NCI-H526 (cell line): ENCODE results near the gene VWA2.
A peak's percentile ranks its signal among the peaks of the same experiment; 100 is the strongest.

Experiments
- DNase-seq, 2 experiments: peaks; one replicate each; lab custom pipeline; 2025; lab: John Stamatoyannopoulos, UW

The VWA2 gene, protein sequence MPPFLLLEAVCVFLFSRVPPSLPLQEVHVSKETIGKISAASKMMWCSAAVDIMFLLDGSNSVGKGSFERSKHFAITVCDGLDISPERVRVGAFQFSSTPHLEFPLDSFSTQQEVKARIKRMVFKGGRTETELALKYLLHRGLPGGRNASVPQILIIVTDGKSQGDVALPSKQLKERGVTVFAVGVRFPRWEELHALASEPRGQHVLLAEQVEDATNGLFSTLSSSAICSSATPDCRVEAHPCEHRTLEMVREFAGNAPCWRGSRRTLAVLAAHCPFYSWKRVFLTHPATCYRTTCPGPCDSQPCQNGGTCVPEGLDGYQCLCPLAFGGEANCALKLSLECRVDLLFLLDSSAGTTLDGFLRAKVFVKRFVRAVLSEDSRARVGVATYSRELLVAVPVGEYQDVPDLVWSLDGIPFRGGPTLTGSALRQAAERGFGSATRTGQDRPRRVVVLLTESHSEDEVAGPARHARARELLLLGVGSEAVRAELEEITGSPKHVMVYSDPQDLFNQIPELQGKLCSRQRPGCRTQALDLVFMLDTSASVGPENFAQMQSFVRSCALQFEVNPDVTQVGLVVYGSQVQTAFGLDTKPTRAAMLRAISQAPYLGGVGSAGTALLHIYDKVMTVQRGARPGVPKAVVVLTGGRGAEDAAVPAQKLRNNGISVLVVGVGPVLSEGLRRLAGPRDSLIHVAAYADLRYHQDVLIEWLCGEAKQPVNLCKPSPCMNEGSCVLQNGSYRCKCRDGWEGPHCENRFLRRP

GRCh38 chr10:114239117-114239993 lies at the start of gene VWA2:
Gene VWA2 (plus strand): TSS chr10:114239254. CDS start chr10:114248714, 9,460 bp downstream.
- DNase-seq, result peak; percentile 25 to 74

DNA sequence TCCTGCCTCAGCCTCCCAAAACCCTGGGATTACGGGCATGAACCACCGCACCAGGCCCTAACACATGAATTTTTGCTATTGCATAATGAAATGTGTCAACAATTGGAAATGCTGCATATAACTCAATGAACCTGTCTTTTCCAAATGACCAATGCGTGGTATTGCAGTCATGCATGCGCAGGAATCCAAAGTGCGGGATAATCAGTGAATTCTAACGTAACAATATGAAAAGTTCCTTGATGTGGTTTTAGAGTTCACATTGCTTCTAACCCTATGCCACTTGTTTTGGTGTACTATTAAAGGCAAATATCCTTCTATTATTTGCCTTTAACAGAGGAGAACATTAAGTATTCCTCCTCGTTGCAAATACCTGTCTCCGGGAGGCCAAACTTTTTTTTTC lies 49.4 kb upstream of the VWA2 start:
- no peak for DNase-seq

- no peak for DNase-seq
Measured at GRCh38 chr10:114195079-114195478, 44.0 kb upstream of the VWA2 start.

DNA sequence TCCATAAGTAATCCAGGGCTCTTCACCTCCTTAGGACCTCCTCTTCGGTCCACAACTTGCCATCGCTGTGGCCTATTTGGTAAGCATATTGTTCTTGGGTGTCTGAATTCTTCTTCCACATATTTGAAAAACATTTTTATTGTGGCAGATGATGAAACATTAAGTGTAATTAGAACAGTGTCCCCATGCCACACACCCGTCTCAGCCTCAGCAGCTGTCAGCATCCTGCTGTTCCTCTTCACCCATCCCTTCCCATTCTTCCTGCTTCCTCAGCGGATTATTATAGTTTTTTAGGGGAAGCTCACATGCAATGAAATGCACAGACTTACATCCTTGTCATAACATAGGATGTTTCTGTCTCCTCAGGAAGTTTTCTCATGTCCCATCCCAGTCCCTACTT lies 39.8 kb upstream of the VWA2 start:
- DNase-seq, result no peak

DNA sequence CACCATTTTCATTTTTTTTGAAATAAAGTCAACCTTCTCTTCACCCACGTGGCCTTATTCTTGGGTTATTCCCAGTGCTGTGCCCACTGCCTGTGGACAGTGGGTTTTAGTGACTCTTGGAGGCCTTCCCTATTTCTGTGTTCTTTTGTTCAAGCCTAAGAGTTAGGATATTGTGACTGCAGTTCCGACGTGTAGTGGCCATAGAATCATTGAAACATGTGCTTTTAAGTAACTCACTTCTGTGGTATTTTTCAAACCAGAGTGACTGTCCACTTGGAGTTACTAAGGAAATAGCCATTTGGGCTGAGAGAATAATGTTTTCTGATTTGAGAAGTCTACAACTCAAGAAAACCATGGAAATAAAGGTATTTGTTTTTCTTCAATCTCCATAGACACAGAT lies 36.2 kb upstream of the VWA2 start:
- DNase-seq, result no peak

GRCh38 chr10:114206902-114207301 lies 32.2 kb upstream of the VWA2 start:
- DNase-seq, result no peak

- DNase-seq, result no peak
Measured at GRCh38 chr10:114207349-114207748, 31.7 kb upstream of the VWA2 start.

DNA sequence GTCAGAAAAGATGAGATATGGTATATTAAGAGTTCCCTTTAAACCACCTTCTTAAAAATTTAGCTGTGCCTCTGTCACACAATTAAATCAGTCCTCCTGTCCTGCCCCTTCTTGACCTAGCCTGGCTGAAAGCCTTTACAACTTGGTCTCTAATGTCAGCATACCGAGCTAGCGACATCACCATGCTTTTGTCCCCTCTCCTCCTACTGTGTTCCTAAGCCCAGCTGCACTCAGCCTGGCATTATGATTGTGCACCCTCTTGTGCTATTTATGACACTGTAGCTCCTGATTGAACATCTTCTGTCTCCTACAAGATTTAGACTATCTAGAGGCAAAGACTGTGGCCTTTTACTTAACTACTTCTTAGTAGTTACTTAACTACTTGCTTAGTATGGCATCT lies 30.7 kb upstream of the VWA2 start:
- no peak for DNase-seq

DNA sequence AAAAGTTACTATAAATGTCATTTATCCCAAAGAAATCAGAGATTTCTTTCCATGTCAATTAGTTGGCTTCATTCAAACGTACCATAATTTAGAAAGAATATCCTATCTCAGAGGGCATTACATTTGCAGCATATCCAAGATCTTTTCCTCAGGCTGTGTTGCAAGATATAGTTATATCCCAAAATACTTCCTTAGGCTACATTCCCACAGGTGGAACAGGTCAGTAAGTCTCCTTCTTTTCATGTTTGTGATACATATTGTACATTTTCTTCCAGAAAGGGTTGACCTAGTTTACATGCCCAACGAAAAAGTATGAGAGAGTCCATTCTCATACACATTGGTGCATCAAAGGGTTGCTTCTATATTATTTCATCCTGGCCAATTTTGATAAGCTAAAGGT lies 26.9 kb upstream of the VWA2 start:
- DNase-seq, result no peak

GRCh38 chr10:114215033-114215432 lies 24.0 kb upstream of the VWA2 start:
- no peak for DNase-seq

- no peak for DNase-seq
Measured at GRCh38 chr10:114220281-114220680, 18.8 kb upstream of the VWA2 start.

DNA sequence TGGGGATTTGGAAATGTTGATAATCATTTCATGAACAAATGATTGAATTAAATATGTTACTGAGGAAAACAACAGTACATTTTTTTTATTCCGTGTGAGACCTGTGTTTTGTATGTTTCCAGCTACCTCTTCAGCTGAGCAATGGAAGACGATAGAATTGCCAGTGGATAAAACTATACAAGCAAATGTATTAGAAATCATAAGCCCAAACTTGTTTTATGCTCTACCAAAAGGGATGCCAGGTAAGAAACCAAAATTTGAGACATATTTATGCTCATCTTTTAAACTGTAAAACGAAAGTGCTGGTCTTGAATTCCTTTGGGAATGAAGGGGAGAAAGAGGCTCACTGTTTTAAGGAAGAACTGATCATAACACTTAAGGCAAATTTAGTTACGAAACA lies 17.8 kb upstream of the VWA2 start:
- DNase-seq, result no peak

DNA sequence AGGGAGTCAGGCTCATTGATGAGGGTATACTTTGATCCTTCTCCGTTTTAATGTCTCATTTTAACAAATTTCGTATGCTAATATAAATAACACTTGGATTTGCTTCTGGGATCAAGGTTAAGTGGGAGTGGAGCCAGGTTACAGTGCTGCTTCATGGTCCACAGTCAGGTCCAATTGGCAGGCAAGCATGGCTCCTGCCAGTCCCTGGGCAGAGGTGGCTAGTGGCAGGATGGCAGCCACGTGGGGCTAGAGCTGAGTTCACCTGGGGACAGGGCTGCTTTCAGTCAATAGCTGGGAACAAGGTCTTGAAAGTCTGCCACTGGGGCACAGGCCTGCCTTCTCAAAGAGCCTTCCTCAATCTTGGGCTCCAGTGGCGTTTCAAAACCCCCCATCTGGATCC lies 16.0 kb upstream of the VWA2 start:
- no peak for DNase-seq

GRCh38 chr10:114228156-114228555 lies 10.9 kb upstream of the VWA2 start:
- DNase-seq, result no peak

- no peak for DNase-seq
Measured at GRCh38 chr10:114232561-114233176, 6.4 kb upstream of the VWA2 start.

DNA sequence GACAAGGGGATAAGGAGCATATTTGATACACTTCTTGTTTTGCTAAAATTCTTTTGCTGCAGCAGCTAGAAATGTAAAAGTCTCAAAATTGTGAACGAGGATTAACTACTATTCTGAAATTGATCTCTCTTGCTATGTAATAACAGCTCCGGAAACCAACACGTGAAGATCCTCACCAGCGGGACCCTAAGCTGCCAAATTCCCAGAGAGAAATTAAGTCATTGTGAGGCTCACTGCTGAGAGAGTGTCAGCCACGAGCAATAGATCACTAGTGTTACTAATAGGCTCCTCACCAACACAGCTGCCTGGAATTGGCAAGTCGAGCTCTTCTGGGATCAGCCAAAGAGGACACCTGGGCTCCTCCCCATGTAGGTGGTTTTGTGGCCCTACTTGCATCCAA lies 5.6 kb upstream of the VWA2 start:
- DNase-seq, result no peak

- no peak for DNase-seq
Measured at GRCh38 chr10:114234132-114234531, 4.9 kb upstream of the VWA2 start.

DNA sequence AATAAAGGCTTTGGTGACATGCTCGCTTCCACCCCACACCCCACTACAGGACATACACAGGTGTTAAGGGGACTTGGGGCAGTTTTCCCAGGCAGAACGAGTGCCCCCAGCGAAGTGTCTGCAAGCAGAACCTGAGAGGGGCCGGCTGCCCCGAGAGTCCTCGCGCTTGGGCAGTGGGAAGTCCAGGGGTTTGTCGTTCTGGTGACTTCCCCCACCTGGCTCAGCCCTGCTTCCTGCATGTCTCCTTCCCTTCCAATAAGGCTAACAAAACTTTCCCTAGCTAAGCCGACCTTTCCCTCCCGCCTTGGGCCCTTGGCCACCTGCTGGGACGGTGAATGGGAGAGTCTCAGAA lies 916 bp downstream of the VWA2 start:
- no peak for DNase-seq

GRCh38 chr10:114242235-114242634 lies 3.2 kb downstream of the VWA2 start:
- DNase-seq, result no peak

GRCh38 chr10:114243661-114244060 lies 4.6 kb downstream of the VWA2 start:
- DNase-seq, result no peak

DNA sequence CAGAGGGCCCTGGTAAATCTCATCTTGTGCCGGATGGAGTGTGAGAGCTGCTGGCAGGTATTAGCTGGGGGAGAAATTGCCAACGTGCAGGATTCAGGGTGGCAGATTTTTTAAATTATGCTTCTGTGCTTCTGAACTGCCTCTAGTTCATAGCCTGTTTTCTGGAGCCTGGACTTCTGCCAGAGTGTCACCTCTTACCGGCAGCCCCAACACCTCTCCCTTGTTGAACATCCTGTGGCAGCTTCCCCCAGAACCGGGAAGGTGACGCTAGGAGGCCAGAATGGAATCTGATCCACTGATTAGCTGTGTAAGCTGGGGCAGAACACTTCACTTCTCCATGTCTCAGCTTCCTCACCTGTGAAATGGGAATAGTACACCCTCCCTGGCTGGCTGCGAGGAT lies 5.1 kb downstream of the VWA2 start:
- no peak for DNase-seq

DNA sequence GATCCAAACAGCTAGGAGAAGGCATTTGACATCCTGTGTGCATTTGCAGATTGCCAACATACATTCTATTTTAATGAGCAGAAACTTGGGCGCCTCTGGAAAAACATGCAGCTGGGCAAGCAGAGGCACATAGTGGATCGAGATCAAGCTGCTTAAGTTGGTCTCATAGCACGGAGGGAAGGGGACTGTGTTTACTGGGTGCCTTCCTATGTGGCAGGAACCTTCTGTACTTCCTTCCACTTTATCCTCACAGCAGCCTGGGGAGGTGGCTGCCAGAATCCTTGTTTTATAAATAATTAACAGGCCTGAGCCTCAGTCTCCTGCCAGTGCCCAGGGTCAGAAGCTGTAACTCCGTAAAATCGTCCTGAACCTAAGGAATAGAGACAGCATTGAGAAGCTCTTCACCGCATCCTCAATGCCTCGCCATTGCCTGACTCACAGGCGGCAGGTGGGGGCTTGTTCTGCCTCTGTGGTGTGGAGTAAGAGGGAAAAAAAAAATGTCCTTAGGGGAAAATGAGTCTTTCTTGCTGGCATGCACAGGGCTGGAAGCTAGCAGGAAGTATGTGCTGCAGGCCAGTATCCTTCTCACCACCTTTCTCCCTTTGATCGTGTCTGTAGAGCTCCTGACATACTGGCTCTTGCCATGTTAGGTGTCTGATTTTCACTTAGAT lies 6.2 kb downstream of the VWA2 start:
- no peak for DNase-seq
